Adrenal gland (tissue), 12 donors: ENCODE results near the gene HEXIM1. TPM values are rescaled to one million over a fixed set of nuclear protein-coding genes. Genes with fewer than 3 reads are reported as not detected.

ENCODE experiments used
- DNase-seq, 7 donors: peaks; one replicate each; pipeline ENCODE4 v3.0.0-alpha.2; 2019 to 2020
- H3K27ac ChIP-seq, 5 donors: fragments of 200-600 bp; sonication (generic) in 4 of 5; 1 replicate in 3 of 5; 2 replicates in 2 of 5; pipeline versions ENCODE4 v1.5.1 to v1.8.0; 2016 to 2020; ENCODE audit warnings: mild to moderate bottlenecking in 1 of 5
- H3K27me3 ChIP-seq: fragments of 200-600 bp; 2 replicates; pipeline ENCODE4 v1.8.0; 2021
- H3K36me3 ChIP-seq, 2 donors: fragments of 200-600 bp; replicated peaks in 1 of 2; 1 replicate in 1 of 2; 2 replicates in 1 of 2; pipeline versions ENCODE4 v1.5.1 to v1.8.0; 2018 to 2022
- H3K4me1 ChIP-seq, 2 donors: fragments of 200-600 bp; replicated peaks in 1 of 2; 1 replicate in 1 of 2; 2 replicates in 1 of 2; pipeline versions ENCODE4 v1.5.1 to v1.8.0; 2018 to 2021
- H3K4me3 ChIP-seq, 4 donors: fragments of 200-600 bp; sonication (generic) in 3 of 4; one replicate each; pipeline ENCODE4 v1.5.1; 2016 to 2018
- H3K9me3 ChIP-seq, 3 donors: fragments of 200-600 bp; sonication (generic) in 1 of 3; replicated peaks in 1 of 3; 1 replicate in 2 of 3; 2 replicates in 1 of 3; pipeline versions ENCODE4 v1.5.1 to v1.8.0; 2016 to 2021
- CTCF ChIP-seq, 6 experiments: fragments of 450-650 bp in 4 of 6; fragments of 200-600 bp in 2 of 6; sonication (generic) in 1 of 6; IDR thresholded peaks; 1 replicate in 5 of 6; 2 replicates in 1 of 6; pipeline versions ENCODE4 v1.5.1 to v1.8.0; 2016 to 2021; ENCODE audit warnings: antibody characterized with exemption in 6 of 6, mild to moderate bottlenecking in 2 of 6, moderate library complexity in 1 of 6
- POLR2A ChIP-seq, 2 donors: fragments of 450-650 bp; IDR thresholded peaks; one replicate each; pipeline ENCODE4 v1.6.1; 2017; ENCODE audit warnings: antibody characterized with exemption in 2 of 2, mild to moderate bottlenecking in 2 of 2, moderate library complexity in 1 of 2
- WGBS, 4 donors: extraction: QIAGEN DNeasy Blood & Tissue Kit in 2 of 4; methylation state at CpG; one replicate each; pipeline versions ENCODE4 v1.1.5 to v1.1.7; 2013 to 2017; 5-methylcytosine and 5-hydroxymethylcytosine counted together
- intact Hi-C, 2 donors: fragments of 100-400 bp; cut with DNase I; formaldehyde crosslinking; loops; one replicate each; pipeline versions ENCODE4 v1.14.1 to v1.15.0; 2022 to 2023
- polyA plus RNA-seq, 3 donors: library from polyadenylated mRNA; stranded (reverse); fragments of 200-250 nt in 2 of 3; fragments of 350-450 nt in 1 of 3; fragmentation: Illumina TruSeq in 1 of 3; extraction: RNeasy Lipid Tissue Mini Kit (QIAGEN cat#74804) in 1 of 3; gene quantifications; one replicate each; pipeline ENCODE4 v1.2.3, GENCODE V29; 2013 to 2014
- total RNA-seq, 9 donors: library from RNA; depleted of rRNA in 4 of 9; stranded (reverse); fragments of >200 nt in 4 of 9; fragments of 120-200 nt in 1 of 9; fragmentation: NEBNext Ultra II Directional in 1 of 9; extraction: Animal tissue kit (Norgen Biotek cat#: 25700) in 1 of 9; gene quantifications; one replicate each; pipeline versions ENCODE4 v1.1.0 to v1.2.4, GENCODE V29; 2013 to 2023
- donor health status: healthy with polysubstance abuse.
- donor health status: Bipolar disorder and iron deficiency.
- donor health status: DM: yes; HTN: yes; CAD: no.
- donor health status: DM: no; HTN: no; CAD: no.
- donor health status: DM: no; HTN: no; CAD: no.
- donor health status: DM: yes; HTN: yes; CAD: no.

HEXIM1 gene
- total and polyA plus RNA-seq, 12 donors: 19.4 to 159 (median 30.9) TPM

DNA sequence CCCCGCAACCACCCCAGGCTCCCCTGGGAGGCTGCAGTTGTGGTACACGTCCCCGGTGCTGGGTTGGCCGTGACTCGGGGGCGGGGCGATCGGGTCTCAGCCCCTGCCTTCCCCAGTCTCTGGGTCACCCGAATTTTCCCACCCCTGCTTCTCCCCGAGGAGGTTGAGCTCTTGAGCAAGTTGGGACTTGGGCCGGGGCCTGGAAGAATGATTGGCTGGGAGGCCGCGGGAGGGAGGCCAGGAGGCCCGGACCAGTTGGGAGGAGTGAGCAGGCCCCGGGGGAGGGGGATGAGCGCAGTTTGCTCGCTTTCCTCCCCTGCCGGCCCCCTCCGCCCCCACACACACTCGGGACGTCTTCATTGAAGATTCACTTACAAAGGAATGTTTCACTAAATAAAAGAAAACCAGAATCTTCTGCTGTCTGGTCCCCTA, 4.5 kb upstream of the HEXIM1 start:
- Histone ChIP-seq H3K4me3 (peak overlapping the region in 2 of 4 donors; percentile 11 to 60), H3K9me3 (no peaks in the 10 kb centered on the region), H3K27ac (peak overlapping the region; percentile 60 to 99 (median 84)), H3K4me1 (peaks cover 25 to 30% of the 10 kb centered on the region in 2 donors), H3K27me3 (no peaks in the 10 kb centered on the region), H3K36me3 (no peaks in the 10 kb centered on the region)
- TF ChIP-seq POLR2A (IDR thresholded peaks at IDR 0.05) (peak in 1 of 2 donors; percentile 40), CTCF (IDR thresholded peaks at IDR 0.05) (peak in 1 of 6 experiments; percentile 18)
- peak; percentile 82 to 93 (median 92) for DNase-seq
- 2 to 7% (median 4%) methylated on average over 10 to 21 of the region's 21 CpGs for WGBS, 4 donors
- intact Hi-C loops: no loop called here

DNA sequence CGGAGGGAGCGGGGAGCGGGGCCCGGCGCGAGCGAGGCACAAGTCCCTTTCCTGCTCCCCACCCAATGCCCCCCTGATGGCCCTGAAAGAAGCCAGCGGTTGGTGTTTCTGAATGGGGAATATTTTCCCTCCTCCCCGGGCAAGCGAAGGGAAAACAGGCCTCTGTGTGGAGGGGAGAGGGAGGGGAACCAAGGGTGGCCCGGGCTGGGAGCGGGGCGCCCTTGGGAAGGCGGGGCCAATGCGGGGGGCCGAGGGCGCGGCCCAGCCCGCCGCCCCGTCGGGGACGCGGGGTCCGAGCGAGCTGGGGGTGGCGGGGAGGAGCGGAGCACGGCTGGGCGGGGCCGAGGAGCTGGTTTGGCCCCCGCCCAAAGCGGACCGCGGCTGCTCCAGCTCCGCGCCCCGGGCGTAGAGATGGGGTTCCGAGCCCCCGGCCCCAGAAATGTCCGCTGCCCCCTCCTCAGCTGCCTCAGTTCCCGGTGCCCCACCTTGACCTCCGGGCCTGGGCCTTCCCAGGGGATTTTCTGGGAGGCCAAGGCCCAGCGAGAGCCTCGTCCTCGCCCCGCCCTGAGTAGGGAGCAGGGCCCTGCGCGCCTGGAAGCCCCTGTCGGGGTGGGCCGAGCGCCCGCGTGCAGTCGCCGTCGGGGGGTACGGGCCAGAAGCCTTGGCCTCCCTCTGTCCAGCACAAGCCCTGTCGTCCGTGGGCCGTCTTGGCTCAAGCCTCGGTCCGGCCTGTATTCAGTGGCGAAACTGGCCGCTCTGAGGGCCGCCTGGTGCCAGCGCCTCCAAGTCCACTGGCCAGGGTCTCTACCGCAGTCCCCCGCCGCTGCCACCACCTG, 3.9 kb upstream of the HEXIM1 start:
- 4 to 21% (median 12%) methylated on average over 11 to 70 of the region's 71 CpGs for WGBS, 4 donors
- TF ChIP-seq POLR2A (IDR thresholded peaks at IDR 0.05) (no peak), CTCF (IDR thresholded peaks at IDR 0.05) (no peak)
- H3K36me3 ChIP-seq: no peaks in the 10 kb centered on the region
- peak overlapping the region in 2 of 4 donors; percentile 11 to 60 for H3K4me3 ChIP-seq
- H3K27me3 ChIP-seq: no peaks in the 10 kb centered on the region
- H3K9me3 ChIP-seq: no peaks in the 10 kb centered on the region
- intact Hi-C loops: no loop called here
- DNase-seq: peak in 4 of 7 donors; percentile 62 to 74 (median 62)
- peaks cover 25 to 30% of the 10 kb centered on the region in 2 donors for H3K4me1 ChIP-seq
- H3K27ac ChIP-seq: peak overlapping the region; percentile 60 to 99 (median 84)

DNA sequence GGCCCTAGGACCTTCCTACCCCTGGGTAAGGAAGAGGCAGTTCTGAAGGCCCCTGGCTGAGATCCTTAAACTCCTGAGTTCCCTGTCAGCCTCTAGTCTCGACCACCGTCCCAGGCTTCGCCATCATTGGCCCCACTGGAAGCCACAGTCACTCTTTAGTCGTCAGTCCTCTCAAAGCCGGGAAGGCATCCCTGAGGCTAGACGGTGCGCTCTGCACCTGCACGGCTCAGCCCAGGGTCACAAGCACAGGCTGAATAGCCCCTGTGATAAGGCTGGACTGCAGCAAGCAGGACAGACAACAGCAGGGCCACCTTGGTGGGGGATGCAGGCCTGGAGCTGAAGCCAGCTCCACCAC, 3.3 kb upstream of the HEXIM1 start:
- intact Hi-C loops: no loop called here
- Histone ChIP-seq H3K4me3 (peak overlapping the region in 1 of 4 donors; percentile 60), H3K27me3 (no peaks in the 10 kb centered on the region), H3K4me1 (peaks cover 25 to 30% of the 10 kb centered on the region in 2 donors), H3K27ac (peak overlapping the region; percentile 60 to 99 (median 84)), H3K9me3 (no peaks in the 10 kb centered on the region), H3K36me3 (no peaks in the 10 kb centered on the region)
- TF ChIP-seq CTCF (IDR thresholded peaks at IDR 0.05) (no peak), POLR2A (IDR thresholded peaks at IDR 0.05) (no peak)
- WGBS, 4 donors: 68 to 75% (median 69%) methylated on average over 5 to 8 of the region's 8 CpGs
- DNase-seq: no peak

GRCh38 chr17:45146166-45146565, 2.1 kb upstream of the HEXIM1 start:
- no peak overlapping the region for H3K4me3 ChIP-seq
- TF ChIP-seq POLR2A (IDR thresholded peaks at IDR 0.05) (no peak), CTCF (IDR thresholded peaks at IDR 0.05) (no peak)
- 85 to 90% (median 88%) methylated on average over 7 to 10 of the region's 10 CpGs for WGBS, 4 donors
- no peaks in the 10 kb centered on the region for H3K9me3 ChIP-seq
- H3K4me1 ChIP-seq: peaks cover 32 to 38% of the 10 kb centered on the region in 2 donors
- intact Hi-C loops: no loop called here
- peak overlapping the region; percentile 86 to 99 (median 96) for H3K27ac ChIP-seq
- peak in 4 of 7 donors; percentile 33 to 62 (median 50) for DNase-seq
- H3K27me3 ChIP-seq: no peaks in the 10 kb centered on the region
- no peaks in the 10 kb centered on the region for H3K36me3 ChIP-seq
